Non-pigmented ciliary epithelial cell (primary cell): ENCODE results near the gene SLC38A8.
A peak's percentile ranks its signal among the peaks of the same experiment; 100 is the strongest.

ENCODE experiments used
- DNase-seq: peaks from one replicate; pipeline ENCODE4 v3.0.0-alpha.2; 2010; ENCODE audit warnings: low read depth

The SLC38A8 gene

GRCh38 chr16:84042308-84042878 lies at the start of gene SLC38A8:
Gene SLC38A8 (minus strand): TSS chr16:84042795. CDS start chr16:84042157, 638 bp downstream.
- DNase-seq, result no peak

GRCh38 chr16:84091460-84091859 lies 48.9 kb upstream of the SLC38A8 start:
- no peak for DNase-seq

GRCh38 chr16:84090211-84090610 lies 47.6 kb upstream of the SLC38A8 start:
- DNase-seq, result no peak

- DNase-seq, result no peak
Measured at GRCh38 chr16:84088695-84089395, 46.2 kb upstream of the SLC38A8 start.

- DNase-seq, result no peak
Measured at GRCh38 chr16:84087466-84088151, 45.0 kb upstream of the SLC38A8 start.

GRCh38 chr16:84087001-84087400 lies 44.4 kb upstream of the SLC38A8 start:
- no peak for DNase-seq

- DNase-seq, result no peak
Measured at GRCh38 chr16:84086341-84086740, 43.7 kb upstream of the SLC38A8 start.

GRCh38 chr16:84085773-84086172 lies 43.2 kb upstream of the SLC38A8 start:
- no peak for DNase-seq

- no peak for DNase-seq
Measured at GRCh38 chr16:84085271-84085667, 42.7 kb upstream of the SLC38A8 start.

GRCh38 chr16:84084570-84085270 lies 42.1 kb upstream of the SLC38A8 start:
- DNase-seq, result peak; percentile 18

GRCh38 chr16:84082835-84083569 lies 40.4 kb upstream of the SLC38A8 start:
- DNase-seq, result no peak

- DNase-seq, result no peak
Measured at GRCh38 chr16:84082110-84082509, 39.5 kb upstream of the SLC38A8 start.

GRCh38 chr16:84081446-84081989 lies 38.9 kb upstream of the SLC38A8 start:
- DNase-seq, result no peak

- DNase-seq, result no peak
Measured at GRCh38 chr16:84080813-84081212, 38.2 kb upstream of the SLC38A8 start.

GRCh38 chr16:84080378-84080777 lies 37.8 kb upstream of the SLC38A8 start:
- no peak for DNase-seq

GRCh38 chr16:84079664-84080063 lies 37.1 kb upstream of the SLC38A8 start:
- no peak for DNase-seq

- no peak for DNase-seq
Measured at GRCh38 chr16:84075376-84075775, 32.8 kb upstream of the SLC38A8 start.

GRCh38 chr16:84074721-84075120 lies 32.1 kb upstream of the SLC38A8 start:
- DNase-seq, result no peak

GRCh38 chr16:84072014-84072413 lies 29.4 kb upstream of the SLC38A8 start:
- peak; percentile 22 for DNase-seq

- DNase-seq, result no peak
Measured at GRCh38 chr16:84071121-84071520, 28.5 kb upstream of the SLC38A8 start.

- DNase-seq, result no peak
Measured at GRCh38 chr16:84069540-84069939, 26.9 kb upstream of the SLC38A8 start.
